Choroid plexus epithelial cell (primary cell): Measurements from ENCODE around the gene HS3ST4.

Experiments
- DNase-seq: peaks from one replicate; pipeline ENCODE4 v3.0.0-alpha.2; 2010; ENCODE audit warnings: low read depth
- H3K4me3 ChIP-seq: 2 replicates; pipeline ENCODE4 v1.5.1; 2011; ENCODE audit warnings: low read depth, mild to moderate bottlenecking, control low read depth, low read length, moderate library complexity
- TF ChIP-seq, protein P1 (sequence below): conservative IDR thresholded peaks from 2 replicates; pipeline ENCODE4 v1.5.1; 2011; ENCODE audit warnings: low read depth, mild to moderate bottlenecking, control low read depth, inconsistent platforms, low read length, moderate library complexity

Gene HS3ST4

GRCh38 chr16:25875956-25876598 is 184.3 kb downstream of the HS3ST4 start:
- TF ChIP-seq, protein P1, sequence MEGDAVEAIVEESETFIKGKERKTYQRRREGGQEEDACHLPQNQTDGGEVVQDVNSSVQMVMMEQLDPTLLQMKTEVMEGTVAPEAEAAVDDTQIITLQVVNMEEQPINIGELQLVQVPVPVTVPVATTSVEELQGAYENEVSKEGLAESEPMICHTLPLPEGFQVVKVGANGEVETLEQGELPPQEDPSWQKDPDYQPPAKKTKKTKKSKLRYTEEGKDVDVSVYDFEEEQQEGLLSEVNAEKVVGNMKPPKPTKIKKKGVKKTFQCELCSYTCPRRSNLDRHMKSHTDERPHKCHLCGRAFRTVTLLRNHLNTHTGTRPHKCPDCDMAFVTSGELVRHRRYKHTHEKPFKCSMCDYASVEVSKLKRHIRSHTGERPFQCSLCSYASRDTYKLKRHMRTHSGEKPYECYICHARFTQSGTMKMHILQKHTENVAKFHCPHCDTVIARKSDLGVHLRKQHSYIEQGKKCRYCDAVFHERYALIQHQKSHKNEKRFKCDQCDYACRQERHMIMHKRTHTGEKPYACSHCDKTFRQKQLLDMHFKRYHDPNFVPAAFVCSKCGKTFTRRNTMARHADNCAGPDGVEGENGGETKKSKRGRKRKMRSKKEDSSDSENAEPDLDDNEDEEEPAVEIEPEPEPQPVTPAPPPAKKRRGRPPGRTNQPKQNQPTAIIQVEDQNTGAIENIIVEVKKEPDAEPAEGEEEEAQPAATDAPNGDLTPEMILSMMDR: no peak
- H3K4me3 ChIP-seq: no peak overlapping the region
- DNase-seq: no peak

DNA sequence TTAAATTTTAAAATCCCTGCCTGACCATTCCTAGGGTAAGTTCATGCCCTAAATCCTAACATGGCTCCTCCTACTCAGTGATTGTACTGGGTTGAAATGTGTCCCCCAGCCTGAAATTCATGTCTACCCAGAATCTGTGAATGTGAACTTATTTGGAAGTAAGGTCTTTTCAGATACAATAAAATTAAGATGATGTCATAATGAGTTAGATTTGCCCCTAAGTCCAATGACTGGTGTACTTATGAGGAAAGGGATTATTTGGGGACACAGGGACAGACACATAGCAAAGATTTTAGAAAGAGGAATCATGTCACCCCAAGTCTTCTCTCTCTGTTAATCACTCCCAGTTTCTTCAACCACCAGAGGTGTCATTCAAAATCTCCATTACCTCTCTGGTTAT is 185.3 kb downstream of the HS3ST4 start:
- no peak overlapping the region for H3K4me3 ChIP-seq
- no peak for DNase-seq
- TF ChIP-seq, protein P1: no peak

GRCh38 chr16:25886598-25886997 is 194.8 kb downstream of the HS3ST4 start:
- TF ChIP-seq, protein P1: no peak
- no peak for DNase-seq
- H3K4me3 ChIP-seq: no peak overlapping the region

DNA sequence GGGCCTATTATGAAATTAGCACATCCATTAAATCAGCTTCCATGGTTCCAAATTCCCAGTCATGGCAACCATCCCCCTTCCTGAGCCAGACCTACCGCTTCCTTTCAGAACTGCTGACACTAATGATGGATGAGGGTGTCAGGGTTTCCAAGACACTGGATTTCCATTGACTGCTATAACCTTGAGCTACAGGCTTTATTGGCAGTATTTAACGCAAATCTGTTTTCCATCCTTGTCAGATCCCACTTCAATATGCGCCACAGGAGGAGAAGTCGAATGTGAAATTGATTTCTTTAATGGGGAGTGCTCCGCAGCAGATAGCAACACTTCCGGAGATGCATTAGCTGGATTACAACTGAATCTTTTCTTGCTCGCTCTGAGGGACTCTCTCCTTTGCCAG is 197.1 kb downstream of the HS3ST4 start:
- no peak overlapping the region for H3K4me3 ChIP-seq
- no peak for DNase-seq
- TF ChIP-seq, protein P1: no peak

DNA sequence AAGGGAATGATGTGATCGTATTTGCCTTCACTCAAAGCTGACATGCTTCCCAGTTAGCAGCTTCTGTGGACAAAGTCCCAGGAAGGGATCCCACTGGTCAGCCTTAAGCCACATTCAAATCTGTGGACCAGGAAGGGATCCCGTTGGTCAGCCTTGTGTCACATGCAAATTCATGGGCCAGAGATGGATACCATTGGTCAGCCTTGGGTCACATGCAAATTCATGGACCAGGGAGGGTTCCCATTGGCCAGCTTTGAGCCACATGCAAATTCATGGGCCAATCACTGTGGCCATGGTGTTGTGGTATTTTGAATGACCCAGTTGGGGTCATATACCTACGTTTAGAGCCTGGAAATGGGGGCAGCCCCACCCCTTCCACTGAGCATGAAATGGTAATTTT is 201.6 kb downstream of the HS3ST4 start:
- TF ChIP-seq, protein P1: no peak
- DNase-seq: no peak

DNA sequence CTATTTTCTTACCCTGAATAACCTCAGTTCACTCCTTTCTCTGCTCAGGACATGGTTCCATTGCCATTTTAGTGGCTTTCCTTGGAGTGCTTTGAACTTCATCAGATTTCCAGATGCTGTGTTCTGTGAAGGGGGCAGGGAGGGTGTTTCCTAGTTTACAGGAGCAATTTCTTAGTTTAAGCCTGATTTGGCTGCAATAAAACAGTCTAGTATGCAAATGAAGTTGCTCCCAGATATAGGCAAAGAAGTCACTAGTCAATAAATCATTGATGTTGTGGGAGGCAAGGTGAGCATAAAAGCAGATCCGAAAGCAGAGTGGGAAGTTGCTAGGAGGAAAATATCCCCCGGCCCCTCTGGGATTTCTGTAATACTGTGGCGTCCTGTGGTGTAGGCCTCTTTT is 202.3 kb downstream of the HS3ST4 start:
- TF ChIP-seq, protein P1: no peak
- no peak for DNase-seq
- H3K4me3 ChIP-seq: no peak overlapping the region

More for the DNA sequence above, 201.6 kb downstream of the HS3ST4 start:
- H3K4me3 ChIP-seq: no peak overlapping the region

GRCh38 chr16:25895380-25895779 is 203.6 kb downstream of the HS3ST4 start:
- H3K4me3 ChIP-seq: no peak overlapping the region
- TF ChIP-seq, protein P1: no peak
- DNase-seq: no peak
